Fibroblast of villous mesenchyme (primary cell): ENCODE measurements around the gene BTBD19. TPM values are rescaled to one million over a fixed set of nuclear protein-coding genes. Genes with fewer than 3 reads are reported as not detected.
"Not testable (repeated sequence)": the region's sequence is repeated elsewhere in the genome, so short reads cannot be mapped to it uniquely, and the experiment has no call there.

Source experiments
- DNase-seq: peaks from one replicate; pipeline ENCODE4 v3.0.0-alpha.2; 2010; ENCODE audit warnings: low read depth
- H3K4me3 ChIP-seq: 2 replicates; pipeline ENCODE4 v1.5.1; 2011; ENCODE audit warnings: low read depth, mild to moderate bottlenecking, low read length
- CTCF ChIP-seq: IDR thresholded peaks from 2 replicates; pipeline ENCODE4 v1.5.1; 2012; ENCODE audit warnings: low read depth, mild to moderate bottlenecking, low read length; ENCODE audit not compliant: insufficient read depth
- total RNA-seq: library from RNA; depleted of rRNA; stranded (reverse); fragments of >200 nt; gene quantifications from 2 replicates; pipeline ENCODE4 v1.2.3, GENCODE V29; 2012

BTBD19 gene
- total RNA-seq, 1 donor = 13.0 TPM

DNA sequence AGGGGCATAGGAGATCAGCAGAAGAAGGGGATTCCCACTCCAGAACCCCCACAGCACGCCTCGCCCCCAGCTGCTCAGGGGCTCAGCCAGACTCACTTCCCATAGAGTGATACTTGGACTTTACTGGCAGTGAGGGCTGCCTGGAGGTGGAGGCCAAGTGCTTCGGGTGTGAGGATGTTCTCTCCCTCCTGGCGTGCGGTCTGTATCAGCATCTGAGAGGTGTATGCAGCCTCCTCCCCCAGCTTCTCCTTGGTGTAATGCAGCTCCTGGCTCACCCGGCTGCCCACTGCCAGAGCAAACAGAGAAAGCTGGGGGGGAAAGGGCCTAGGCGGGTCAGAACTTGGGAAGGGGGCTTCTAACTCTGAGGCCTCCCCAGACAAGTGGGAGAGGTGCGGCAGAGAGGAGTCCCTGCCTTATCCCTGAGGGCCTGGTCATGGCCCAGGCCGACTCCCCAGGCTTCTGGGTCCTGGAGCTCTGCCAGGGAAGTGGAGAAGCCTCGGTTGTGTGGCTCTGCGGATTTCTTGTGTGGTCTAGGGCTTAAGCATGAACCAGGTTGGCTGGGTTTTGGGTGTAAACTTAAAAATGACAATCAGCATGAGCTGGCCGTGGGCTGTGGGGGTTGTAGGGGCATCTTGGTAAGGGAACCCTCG, 23.9 kb downstream of the BTBD19 start:
- no peak for DNase-seq
- no peak for TF ChIP-seq CTCF
- no peak overlapping the region for H3K4me3 ChIP-seq

DNA sequence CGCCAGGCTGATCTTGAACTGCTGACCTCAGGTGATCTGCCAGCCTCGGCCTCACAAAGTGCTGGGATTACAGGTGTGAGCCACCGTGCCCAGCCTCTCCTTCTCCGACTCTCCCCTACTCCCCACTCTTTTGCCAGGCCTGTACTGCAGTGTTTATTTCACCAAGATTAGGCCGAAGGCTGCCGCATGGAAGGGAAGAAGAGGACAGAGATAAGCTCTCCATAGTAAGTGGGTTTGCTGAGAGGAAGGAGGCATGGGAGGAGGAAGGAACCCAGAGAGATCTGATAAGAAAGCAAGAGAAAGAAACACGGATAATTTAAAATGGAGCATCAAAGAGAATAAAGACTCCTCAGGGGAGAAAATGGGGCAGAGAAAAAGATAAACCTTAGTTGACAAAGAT, 26.0 kb downstream of the BTBD19 start:
- DNase-seq = no peak
- no peak overlapping the region for H3K4me3 ChIP-seq
- no peak for TF ChIP-seq CTCF

DNA sequence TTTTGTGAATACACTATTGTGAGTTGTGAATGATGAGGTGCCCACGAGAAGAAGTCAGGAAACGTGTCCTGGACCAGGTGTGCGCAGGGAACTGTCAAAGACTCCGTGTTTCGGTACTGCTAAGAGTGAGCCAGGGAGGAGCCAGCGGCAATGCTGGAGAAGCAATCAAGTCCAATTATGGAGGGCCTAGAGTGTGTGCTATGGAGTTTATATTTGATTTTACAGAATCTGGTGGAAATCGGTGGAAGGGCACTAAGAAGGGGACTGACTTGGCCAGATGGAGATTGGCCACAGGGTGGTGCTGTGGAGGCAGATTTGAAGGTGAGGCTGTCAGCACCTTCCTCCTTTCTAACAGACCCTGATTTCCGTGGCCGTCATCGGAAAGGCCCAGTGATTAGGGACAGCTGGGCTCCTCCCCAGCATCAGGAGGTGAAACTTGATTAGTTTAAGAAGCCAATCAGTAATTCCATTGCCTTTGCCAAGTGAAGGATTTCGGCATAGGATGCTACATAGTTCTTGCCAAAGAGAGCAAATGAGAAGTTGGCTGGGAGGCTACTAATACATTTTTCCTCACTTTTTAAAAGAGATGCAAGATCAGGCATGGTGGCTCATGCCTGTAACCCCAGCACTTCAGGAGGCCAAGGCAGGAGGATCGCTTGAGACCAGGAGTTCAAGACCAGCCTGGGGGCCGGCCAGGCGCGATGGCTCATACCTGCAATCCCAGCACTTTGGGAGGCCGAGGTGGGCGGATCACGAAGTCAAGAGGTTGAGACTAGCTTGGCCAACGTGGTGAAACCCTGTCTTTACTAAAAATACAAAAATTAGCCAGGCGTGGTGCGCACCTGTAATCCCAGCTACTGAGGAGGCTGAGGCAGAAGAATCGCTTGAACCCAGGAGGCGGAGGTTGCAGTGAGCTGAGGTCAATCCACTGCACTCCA, 27.7 kb downstream of the BTBD19 start:
- no peak overlapping the region for H3K4me3 ChIP-seq
- DNase-seq = peak; percentile 86
- TF ChIP-seq CTCF = peak; percentile 90

DNA sequence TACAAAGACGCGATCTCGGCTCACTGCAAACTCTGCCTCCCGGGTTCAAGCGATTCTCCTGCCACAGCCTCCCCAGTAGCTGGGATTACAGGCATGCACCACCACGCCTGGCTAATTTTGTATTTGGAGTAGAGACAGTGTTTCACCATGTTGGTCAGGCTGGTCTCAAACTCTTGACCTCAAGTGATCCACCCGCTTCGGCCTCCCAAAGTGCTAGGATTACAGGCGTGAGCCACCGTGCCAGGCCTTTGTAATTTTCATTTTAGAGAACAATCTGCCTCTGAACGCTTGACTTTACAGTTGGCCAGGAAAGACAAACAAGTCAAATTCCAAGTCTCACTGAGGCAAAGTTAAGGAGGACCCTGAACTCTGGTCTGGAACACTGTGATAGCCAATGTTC, 30.0 kb downstream of the BTBD19 start:
- H3K4me3 ChIP-seq, DNase-seq: not testable (repeated sequence)

DNA sequence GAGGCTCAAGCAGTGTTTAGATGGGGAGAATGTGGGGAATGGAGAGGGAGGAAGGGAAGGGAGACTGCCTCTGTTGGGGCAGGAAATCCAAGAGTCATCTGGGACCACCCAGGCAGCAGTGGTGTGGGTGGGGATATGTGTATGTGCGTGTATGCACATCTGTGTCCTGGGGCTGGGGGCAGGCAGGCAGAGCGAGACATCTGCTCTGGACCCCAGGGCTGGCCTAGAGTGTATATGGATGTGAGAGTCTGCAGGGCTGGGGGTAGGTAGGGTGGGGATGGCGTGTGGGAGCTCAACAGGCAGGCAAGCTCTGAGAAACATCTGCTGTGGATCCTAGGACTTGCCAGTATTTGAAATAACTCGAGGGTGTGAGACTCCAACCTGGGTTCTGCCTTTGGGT, 31.3 kb downstream of the BTBD19 start:
- TF ChIP-seq CTCF = no peak
- DNase-seq = no peak

DNA sequence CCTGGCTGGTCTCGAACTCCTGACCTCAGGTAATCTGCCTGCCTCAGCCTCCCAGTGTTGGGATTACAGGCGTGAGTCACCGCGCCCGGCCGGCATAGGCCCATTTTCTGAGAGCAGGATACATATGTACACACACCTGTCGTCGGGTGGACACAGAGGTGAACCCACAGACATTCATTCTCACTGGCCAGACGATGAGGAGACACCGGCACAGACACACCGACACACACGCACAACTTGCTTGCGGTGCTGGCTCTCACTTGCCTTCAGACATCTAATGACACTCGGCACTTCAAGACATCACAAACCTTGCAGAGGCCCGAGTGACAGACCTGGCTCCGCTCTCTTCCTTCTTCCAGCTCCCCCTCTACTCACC, 34.2 kb downstream of the BTBD19 start:
- DNase-seq = no peak
- peak overlapping the region; percentile 68 for H3K4me3 ChIP-seq
- TF ChIP-seq CTCF = no peak

More for the DNA sequence above, 31.3 kb downstream of the BTBD19 start:
- no peak overlapping the region for H3K4me3 ChIP-seq

DNA sequence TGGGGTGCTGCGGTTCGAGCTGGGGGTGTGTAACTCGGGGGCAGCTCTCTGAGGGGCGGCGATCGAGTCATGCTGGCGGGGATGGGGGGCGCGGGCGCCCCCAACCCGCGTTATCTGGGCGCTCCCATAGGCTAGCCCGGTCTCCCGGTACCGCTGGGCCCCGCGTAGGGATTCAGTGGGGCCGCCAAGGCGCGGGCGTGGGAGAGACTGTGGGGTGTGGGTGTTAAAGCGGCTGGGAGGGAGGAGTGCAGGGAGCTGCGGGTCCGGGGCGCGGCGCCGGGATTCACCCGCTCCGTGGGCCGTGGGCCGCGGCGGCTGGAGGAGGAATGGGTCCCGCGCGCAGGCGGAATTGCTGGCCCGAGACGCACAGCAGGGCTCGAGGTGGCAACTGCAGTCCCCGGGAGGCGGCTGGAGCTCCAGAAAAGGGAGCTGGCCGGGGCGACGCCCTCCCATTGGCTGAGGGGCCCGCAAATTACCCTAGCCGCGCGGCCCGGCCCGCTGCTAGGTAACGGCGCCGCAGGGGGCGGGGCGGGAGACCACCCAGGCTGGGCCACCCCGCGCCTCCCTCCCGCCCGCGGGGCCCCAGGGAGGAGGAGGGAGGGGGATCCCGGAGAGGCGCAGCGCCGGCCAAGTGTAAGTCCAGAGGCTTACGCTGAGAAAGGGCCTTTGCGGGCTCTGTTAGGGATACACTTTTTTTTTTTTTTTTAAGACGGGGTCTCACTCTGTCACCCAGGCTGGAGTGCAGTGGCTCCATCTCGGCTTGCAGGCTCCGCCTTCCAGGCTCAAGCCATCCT, 34.7 kb downstream of the BTBD19 start, which contains the start of gene PTCH2:
PTCH2 (minus strand) TSS at position 392 of the 794 bp plus-strand sequence; CDS start at position 71, 321 bp downstream.
- peak within 1 kb of the TSS; percentile 68 for H3K4me3 ChIP-seq
- peak; percentile 85 for DNase-seq
- TF ChIP-seq CTCF = no peak
